Left ventricle myocardium inferior (tissue), 1 donor: Measurements from ENCODE around the gene PLB1. TPM values are rescaled to one million over a fixed set of nuclear protein-coding genes. Genes with fewer than 3 reads are reported as not detected.

Source experiments
- DNase-seq: peaks from one replicate; pipeline ENCODE4 v3.0.0-alpha.2; 2020
- H3K27ac ChIP-seq: fragments of 200-600 bp; replicated peaks from 2 replicates; pipeline ENCODE4 v1.8.0; 2021
- H3K27me3 ChIP-seq: fragments of 200-600 bp; 2 replicates; pipeline ENCODE4 v1.8.0; 2021; ENCODE audit warnings: low read depth
- H3K36me3 ChIP-seq: fragments of 200-600 bp; 2 replicates; pipeline ENCODE4 v1.8.0; 2021
- H3K4me1 ChIP-seq: fragments of 200-600 bp; 2 replicates; pipeline ENCODE4 v1.8.0; 2021
- H3K4me3 ChIP-seq: fragments of 200-600 bp; 2 replicates; pipeline ENCODE4 v1.8.0; 2021; ENCODE audit warnings: mild to moderate bottlenecking, moderate library complexity
- H3K9me3 ChIP-seq: fragments of 200-600 bp; replicated peaks from 2 replicates; pipeline ENCODE4 v1.8.0; 2021
- CTCF ChIP-seq: fragments of 200-600 bp; IDR thresholded peaks from 2 replicates; pipeline ENCODE4 v1.8.0; 2021; ENCODE audit warnings: antibody characterized with exemption, mild to moderate bottlenecking, borderline replicate concordance
- intact Hi-C: fragments of 100-400 bp; cut with micrococcal nuclease; formaldehyde crosslinking; loops from one replicate; pipeline ENCODE4 v1.11.0; 2022
- total RNA-seq: library from RNA; stranded (reverse); fragmentation: NEBNext Ultra II Directional; extraction: Animal tissue kit (Norgen Biotek cat#: 25700); gene quantifications from one replicate; pipeline ENCODE4 v1.2.1, GENCODE V29; 2021
- donor health status: DM: no; HTN: yes; CAD: no; lungs with severe emphysema.

Gene PLB1
- total RNA-seq, 1 donor from 2014 or later = 2.4 TPM

GRCh38 chr2:28623582-28624405, 127.9 kb downstream of the PLB1 start:
- intact Hi-C loops = no loop called here
- no peaks in the 10 kb centered on the region for H3K27me3 ChIP-seq
- H3K4me1 ChIP-seq = peaks cover 69% of the 10 kb centered on the region
- no peak for TF ChIP-seq CTCF
- H3K27ac ChIP-seq = no peak overlapping the region
- DNase-seq = no peak
- H3K4me3 ChIP-seq = no peak overlapping the region
- H3K9me3 ChIP-seq = no peaks in the 10 kb centered on the region
- H3K36me3 ChIP-seq = no peaks in the 10 kb centered on the region

DNA sequence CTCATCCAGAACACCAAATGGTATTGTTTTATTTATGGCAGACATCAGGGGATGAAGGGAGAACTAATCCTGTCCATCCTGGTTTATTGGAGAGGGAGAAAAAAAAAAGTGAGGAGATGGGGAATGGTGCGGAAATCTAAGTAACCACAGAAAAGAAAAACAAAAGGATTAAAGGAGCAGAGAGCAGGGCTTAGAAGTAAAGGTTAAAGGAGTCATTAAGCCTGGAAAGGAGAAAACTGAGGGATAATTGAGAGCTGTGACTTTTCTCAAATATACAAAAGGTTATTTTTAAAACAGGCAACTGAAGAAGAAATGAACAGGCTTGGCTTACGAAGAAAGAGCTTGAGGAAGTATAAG, 128.6 kb downstream of the PLB1 start:
- peaks cover 75% of the 10 kb centered on the region for H3K4me1 ChIP-seq
- intact Hi-C loops = no loop called here

DNA sequence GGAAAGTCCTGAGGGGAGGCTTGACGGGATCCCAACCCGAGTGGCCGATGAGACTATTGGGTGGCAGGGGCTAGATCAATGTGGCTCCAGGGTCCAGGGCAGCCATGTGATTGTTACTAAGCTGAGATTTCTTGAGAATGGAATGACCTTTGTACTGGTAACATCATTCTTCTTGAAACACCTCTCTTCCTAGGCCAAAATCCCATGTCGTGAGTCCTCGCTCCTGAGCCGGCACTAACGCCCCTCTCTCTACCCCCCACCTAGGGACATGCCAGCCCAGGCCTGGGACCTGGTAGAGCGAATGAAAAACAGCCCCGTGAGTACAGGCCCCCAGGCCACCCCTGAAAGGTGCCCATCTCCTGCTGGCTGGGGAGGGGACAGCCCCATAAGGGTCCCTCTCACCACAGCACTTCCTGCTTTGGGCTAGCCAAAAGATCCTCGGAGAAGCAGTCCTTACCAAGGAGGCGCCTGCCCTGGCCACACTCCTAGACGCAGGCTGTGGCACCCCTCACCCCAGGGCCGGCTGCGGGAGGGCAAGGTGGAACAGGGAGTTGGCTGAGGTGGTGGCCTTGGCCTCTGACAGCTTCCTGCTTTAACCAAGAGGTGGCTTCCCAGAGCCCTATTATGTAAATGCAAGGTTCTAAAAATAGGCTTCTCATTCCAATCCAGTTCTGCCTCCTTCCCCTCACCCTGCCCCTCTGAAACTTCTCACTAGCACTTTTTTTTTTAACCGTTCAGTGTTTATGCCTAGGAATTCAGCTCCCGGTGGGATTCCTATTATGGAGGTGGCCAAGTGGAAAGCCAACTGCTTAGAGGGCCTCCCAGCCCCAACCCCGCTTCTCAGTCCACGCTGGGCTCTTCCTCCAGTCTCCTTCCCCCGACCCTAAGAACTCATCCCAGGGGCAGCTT, 129.2 kb downstream of the PLB1 start:
- H3K27ac ChIP-seq = peak overlapping the region; percentile 89
- no peaks in the 10 kb centered on the region for H3K9me3 ChIP-seq
- intact Hi-C loops = no loop called here
- H3K36me3 ChIP-seq = no peaks in the 10 kb centered on the region
- DNase-seq = peak; percentile 61
- H3K27me3 ChIP-seq = no peaks in the 10 kb centered on the region
- peaks cover 72% of the 10 kb centered on the region for H3K4me1 ChIP-seq
- no peak for TF ChIP-seq CTCF
- peak overlapping the region; percentile 35 for H3K4me3 ChIP-seq

More for the DNA sequence above, 128.6 kb downstream of the PLB1 start:
- H3K27me3 ChIP-seq = no peaks in the 10 kb centered on the region
- TF ChIP-seq CTCF = no peak
- peak overlapping the region; percentile 89 for H3K27ac ChIP-seq
- H3K9me3 ChIP-seq = no peaks in the 10 kb centered on the region
- DNase-seq = no peak
- H3K4me3 ChIP-seq = no peak overlapping the region
- H3K36me3 ChIP-seq = no peaks in the 10 kb centered on the region

- Histone ChIP-seq H3K27me3 (no peaks in the 10 kb centered on the region), H3K4me3 (no peak overlapping the region), H3K4me1 (peaks cover 58% of the 10 kb centered on the region), H3K9me3 (no peaks in the 10 kb centered on the region), H3K36me3 (no peaks in the 10 kb centered on the region), H3K27ac (peak overlapping the region; percentile 89)
- no peak for TF ChIP-seq CTCF
- intact Hi-C loops = no loop called here
- no peak for DNase-seq
Measured at GRCh38 chr2:28626376-28626775, 130.5 kb downstream of the PLB1 start.

DNA sequence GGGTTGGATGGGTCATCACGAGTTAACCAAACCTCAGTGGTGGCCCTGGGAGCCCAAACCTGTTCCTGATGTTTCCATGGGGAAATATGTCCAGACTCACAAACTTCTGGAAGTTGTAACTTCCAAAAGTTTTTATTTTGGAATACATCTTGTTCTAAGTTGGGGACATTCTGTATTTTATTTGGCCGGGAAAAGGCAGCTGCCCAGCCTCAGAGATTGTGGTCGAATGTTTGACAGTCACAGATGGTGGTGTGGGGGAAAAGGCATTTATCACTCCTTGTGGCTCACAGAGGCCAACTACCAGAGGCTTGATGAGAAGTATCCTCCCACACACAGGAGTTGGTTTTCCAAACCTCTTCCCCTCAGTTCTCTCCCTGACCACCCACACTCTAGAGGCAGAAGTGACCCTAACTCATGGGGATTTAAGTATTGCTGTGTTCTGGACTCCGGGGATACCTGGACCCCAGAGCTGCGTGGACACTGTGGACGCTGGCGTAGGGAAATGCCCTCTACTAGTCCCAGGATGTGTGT, 131.1 kb downstream of the PLB1 start:
- Histone ChIP-seq H3K27ac (peak overlapping the region; percentile 89), H3K4me3 (no peak overlapping the region), H3K9me3 (no peaks in the 10 kb centered on the region), H3K36me3 (no peaks in the 10 kb centered on the region), H3K27me3 (no peaks in the 10 kb centered on the region), H3K4me1 (peaks cover 53% of the 10 kb centered on the region)
- intact Hi-C loops = no loop called here
- DNase-seq = no peak
- TF ChIP-seq CTCF = no peak
